Ovary (tissue), 9 donors: ENCODE data around the gene COL23A1. TPM values are rescaled to one million over a fixed set of nuclear protein-coding genes. Genes with fewer than 3 reads are reported as not detected.

Experiments used
- DNase-seq, 5 donors: peaks; one replicate each; pipeline ENCODE4 v3.0.0-alpha.2; 2019 to 2020
- H3K27ac ChIP-seq, 2 donors: fragments of 200-600 bp; one replicate each; pipeline versions ENCODE4 v1.5.1 to v1.8.0; 2019 to 2022
- H3K27me3 ChIP-seq: fragments of 200-600 bp; one replicate; pipeline ENCODE4 v1.8.0; 2022
- H3K36me3 ChIP-seq: fragments of 200-600 bp; sonication (generic); one replicate; pipeline ENCODE4 v1.5.1; 2019
- H3K4me1 ChIP-seq: one replicate; pipeline ENCODE4 v1.8.1; 2013; ENCODE audit warnings: mild to moderate bottlenecking, moderate library complexity; ENCODE audit not compliant: insufficient read depth
- H3K4me3 ChIP-seq: fragments of 200-600 bp; sonication (generic); one replicate; pipeline ENCODE4 v1.5.1; 2017
- H3K9me3 ChIP-seq, 2 donors: fragments of 200-600 bp in 1 of 2; sonication (generic) in 1 of 2; one replicate each; pipeline versions ENCODE4 v1.5.1 to v1.8.1; 2013 to 2019; ENCODE audit warnings: mild to moderate bottlenecking in 1 of 2, moderate library complexity in 1 of 2
- EP300 ChIP-seq: sonication (generic); formaldehyde crosslinking; IDR thresholded peaks from one replicate; pipeline ENCODE4 v1.6.1; 2017; ENCODE audit warnings: antibody characterized with exemption
- POLR2A ChIP-seq: fragments of 450-650 bp; IDR thresholded peaks from one replicate; pipeline ENCODE4 v1.6.1; 2017; ENCODE audit warnings: antibody characterized with exemption, mild to moderate bottlenecking, moderate library complexity
- WGBS, 3 donors: extraction: QIAGEN DNeasy Blood & Tissue Kit in 1 of 3; methylation state at CpG; one replicate each; pipeline versions ENCODE4 v1.1.5 to v1.1.7; 2013 to 2017; 5-methylcytosine and 5-hydroxymethylcytosine counted together
- intact Hi-C, 4 donors: fragments of 100-400 bp; cut with DNase I; formaldehyde crosslinking; loops; one replicate each; pipeline versions ENCODE4 v1.11.0 to v1.15.1; 2022 to 2023
- polyA plus RNA-seq, 2 donors: library from polyadenylated mRNA; stranded (reverse); fragments of 200-250 nt in 1 of 2; fragments of 350-450 nt in 1 of 2; fragmentation: Illumina TruSeq in 1 of 2; extraction: RNeasy Lipid Tissue Mini Kit (QIAGEN cat#74804) in 1 of 2; gene quantifications; one replicate each; pipeline ENCODE4 v1.2.3, GENCODE V29; 2013 to 2014
- total RNA-seq, 7 donors: library from RNA; depleted of rRNA in 2 of 7; stranded (reverse); fragments of >200 nt in 2 of 7; fragmentation: NEBNext Ultra II Directional in 3 of 7; extraction: Animal tissue kit (Norgen Biotek cat#: 25700) in 3 of 7; gene quantifications; one replicate each; pipeline versions ENCODE4 v1.1.0 to v1.2.4, GENCODE V29; 2016 to 2023
- TF ChIP-seq, protein P1 (sequence below), 3 donors: fragments of 450-650 bp in 2 of 3; fragments of 200-600 bp in 1 of 3; IDR thresholded peaks; one replicate each; pipeline versions ENCODE4 v1.5.1 to v1.8.0; 2016 to 2022; ENCODE audit warnings: antibody characterized with exemption in 3 of 3, mild to moderate bottlenecking in 1 of 3
- donor health status: DM: no; HTN: no; CAD: no; lungs with moderate emphysema.
- donor health status: DM: no; HTN: no; CAD: no.
- donor health status: Bipolar disorder and iron deficiency.
- donor health status: DM: yes; HTN: yes; CAD: no.
- donor health status: DM: no; HTN: no; CAD: no.
- donor health status: DM: yes; HTN: yes; CAD: no.

COL23A1 gene
- total and polyA plus RNA-seq, 9 donors, result 0.13 to 0.92 (median 0.39) TPM; not detected in 1

DNA sequence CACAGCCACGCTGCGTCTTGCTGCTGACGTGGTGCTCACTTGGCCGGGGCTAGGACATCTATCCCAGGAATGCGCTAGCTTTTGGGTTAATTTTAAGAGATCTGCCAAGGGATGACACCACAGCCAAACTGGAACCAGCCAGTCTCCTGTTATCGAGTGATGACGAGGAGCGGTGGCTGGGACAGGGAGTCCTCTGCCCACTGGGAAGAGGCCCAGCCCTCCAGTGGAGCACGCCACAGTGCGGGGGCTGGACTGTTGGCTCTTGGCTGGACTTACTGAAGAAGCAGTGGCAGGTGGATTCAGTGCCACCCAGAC lies 302.4 kb downstream of the COL23A1 start:
- Histone ChIP-seq H3K27me3 (no peaks in the 10 kb centered on the region), H3K36me3 (no peaks in the 10 kb centered on the region), H3K9me3 (no peaks in the 10 kb centered on the region), H3K4me3 (no peak overlapping the region), H3K27ac (no peak overlapping the region), H3K4me1 (no peaks in the 10 kb centered on the region)
- DNase-seq, result no peak
- WGBS, 3 donors, result 80 to 89% (median 82%) methylated on average over 10 of the region's 10 CpGs
- intact Hi-C loops, result loop anchor here in 2 of 4 donors (10.0 kb wide), 2 partner anchors 167 to 267 kb away; no protein-coding TSS in a partner anchor
- TF ChIP-seq, protein P1, sequence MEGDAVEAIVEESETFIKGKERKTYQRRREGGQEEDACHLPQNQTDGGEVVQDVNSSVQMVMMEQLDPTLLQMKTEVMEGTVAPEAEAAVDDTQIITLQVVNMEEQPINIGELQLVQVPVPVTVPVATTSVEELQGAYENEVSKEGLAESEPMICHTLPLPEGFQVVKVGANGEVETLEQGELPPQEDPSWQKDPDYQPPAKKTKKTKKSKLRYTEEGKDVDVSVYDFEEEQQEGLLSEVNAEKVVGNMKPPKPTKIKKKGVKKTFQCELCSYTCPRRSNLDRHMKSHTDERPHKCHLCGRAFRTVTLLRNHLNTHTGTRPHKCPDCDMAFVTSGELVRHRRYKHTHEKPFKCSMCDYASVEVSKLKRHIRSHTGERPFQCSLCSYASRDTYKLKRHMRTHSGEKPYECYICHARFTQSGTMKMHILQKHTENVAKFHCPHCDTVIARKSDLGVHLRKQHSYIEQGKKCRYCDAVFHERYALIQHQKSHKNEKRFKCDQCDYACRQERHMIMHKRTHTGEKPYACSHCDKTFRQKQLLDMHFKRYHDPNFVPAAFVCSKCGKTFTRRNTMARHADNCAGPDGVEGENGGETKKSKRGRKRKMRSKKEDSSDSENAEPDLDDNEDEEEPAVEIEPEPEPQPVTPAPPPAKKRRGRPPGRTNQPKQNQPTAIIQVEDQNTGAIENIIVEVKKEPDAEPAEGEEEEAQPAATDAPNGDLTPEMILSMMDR (IDR thresholded peaks at IDR 0.05), result no peak
- no peak for TF ChIP-seq EP300
- TF ChIP-seq POLR2A, result no peak

DNA sequence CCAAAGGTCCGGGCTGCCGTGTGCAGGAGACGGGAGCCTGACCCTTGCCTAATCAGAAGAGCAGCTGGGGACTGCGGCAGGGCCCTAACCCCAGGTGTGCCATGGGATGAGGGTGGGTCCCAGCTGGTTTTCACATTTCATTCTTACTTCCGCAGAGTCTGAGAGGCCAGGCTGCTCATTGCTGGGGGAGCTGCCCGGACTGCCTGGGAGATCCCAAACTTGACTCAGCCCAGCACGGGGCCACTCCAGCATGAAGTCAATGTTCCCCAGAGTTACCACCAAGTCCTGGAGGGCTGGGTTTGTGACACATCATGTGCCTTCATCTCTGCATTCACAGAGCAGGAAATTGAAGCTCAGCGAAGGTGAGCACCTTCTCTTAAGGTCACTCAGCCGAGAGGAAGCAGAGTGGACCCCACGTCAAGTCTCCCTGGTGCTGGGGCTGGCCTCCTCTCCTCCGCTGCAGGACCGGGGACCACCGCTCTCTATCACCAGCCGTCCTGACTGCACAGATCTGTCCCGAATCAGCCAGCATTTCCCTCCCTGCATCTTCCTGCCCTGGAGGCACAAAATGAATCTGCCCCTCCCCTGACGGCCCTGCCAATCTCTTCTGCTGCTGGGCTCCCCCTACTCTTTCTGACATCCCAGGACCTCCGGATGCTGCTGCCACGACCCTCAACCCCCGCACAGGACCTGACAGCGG lies 303.0 kb downstream of the COL23A1 start:
- no peak overlapping the region for H3K27ac ChIP-seq
- WGBS, 3 donors, result 79 to 88% (median 80%) methylated on average over 20 of the region's 20 CpGs
- no peak for DNase-seq
- no peaks in the 10 kb centered on the region for H3K36me3 ChIP-seq
- H3K27me3 ChIP-seq, result no peaks in the 10 kb centered on the region
- intact Hi-C loops, result loop anchor here in 2 of 4 donors (10.0 kb wide), 2 partner anchors 168 to 268 kb away; no protein-coding TSS in a partner anchor
- TF ChIP-seq EP300 (no peak), POLR2A (no peak)
- TF ChIP-seq, protein P1 (IDR thresholded peaks at IDR 0.05), result no peak
- H3K4me3 ChIP-seq, result no peak overlapping the region
- no peaks in the 10 kb centered on the region for H3K4me1 ChIP-seq
- H3K9me3 ChIP-seq, result no peaks in the 10 kb centered on the region

DNA sequence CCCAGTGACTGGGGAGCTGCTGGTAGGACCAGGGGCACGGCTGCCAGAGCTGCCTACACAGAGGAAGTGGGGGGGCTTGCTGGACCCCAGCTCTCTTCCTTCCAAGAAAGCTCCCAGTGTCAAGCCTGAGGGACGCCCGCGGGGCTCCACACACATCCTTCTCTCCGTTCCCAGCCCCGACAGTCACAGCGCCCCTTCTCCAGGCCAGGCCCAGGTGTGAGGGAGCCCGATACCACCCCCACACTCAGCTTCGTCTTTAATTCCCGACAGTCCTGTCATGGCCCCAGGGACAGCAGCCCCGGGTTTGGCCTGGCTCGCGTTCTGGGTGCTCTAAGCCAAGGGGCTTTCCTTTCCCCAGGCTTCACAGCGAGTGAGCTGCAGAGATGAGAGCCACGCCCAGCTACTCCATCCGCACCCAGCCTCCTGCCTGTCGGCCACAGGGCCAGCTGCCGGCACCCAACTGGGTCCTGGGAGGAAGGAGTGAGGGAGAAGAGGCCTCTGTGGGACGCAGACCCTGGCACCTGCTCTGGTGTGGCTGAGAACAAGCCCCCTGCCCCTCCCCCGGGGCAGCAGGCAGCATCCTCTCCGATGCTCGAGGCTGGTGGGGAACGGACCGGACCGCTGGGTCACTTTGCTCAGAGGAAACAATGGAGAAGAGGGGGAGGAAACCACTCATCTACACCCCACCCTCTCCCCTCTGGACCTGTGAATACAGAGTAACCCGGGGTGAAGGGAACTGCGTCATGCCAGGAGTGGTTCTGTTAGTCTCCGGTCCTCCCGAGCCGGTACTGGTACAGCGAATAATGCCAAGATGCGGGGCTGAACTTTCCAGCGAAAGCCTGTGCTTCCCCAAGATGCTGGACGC lies 303.7 kb downstream of the COL23A1 start:
- 88 to 89% (median 89%) methylated on average over 30 to 34 of the region's 34 CpGs for WGBS, 3 donors
- Histone ChIP-seq H3K4me3 (no peak overlapping the region), H3K9me3 (no peaks in the 10 kb centered on the region), H3K27me3 (no peaks in the 10 kb centered on the region), H3K4me1 (no peaks in the 10 kb centered on the region), H3K36me3 (no peaks in the 10 kb centered on the region), H3K27ac (no peak overlapping the region)
- TF ChIP-seq, protein P1 (IDR thresholded peaks at IDR 0.05), result no peak
- TF ChIP-seq POLR2A, result no peak
- intact Hi-C loops, result loop anchor here in 2 of 4 donors (10.0 kb wide), 2 partner anchors 168 to 268 kb away; no protein-coding TSS in a partner anchor
- no peak for DNase-seq

DNA sequence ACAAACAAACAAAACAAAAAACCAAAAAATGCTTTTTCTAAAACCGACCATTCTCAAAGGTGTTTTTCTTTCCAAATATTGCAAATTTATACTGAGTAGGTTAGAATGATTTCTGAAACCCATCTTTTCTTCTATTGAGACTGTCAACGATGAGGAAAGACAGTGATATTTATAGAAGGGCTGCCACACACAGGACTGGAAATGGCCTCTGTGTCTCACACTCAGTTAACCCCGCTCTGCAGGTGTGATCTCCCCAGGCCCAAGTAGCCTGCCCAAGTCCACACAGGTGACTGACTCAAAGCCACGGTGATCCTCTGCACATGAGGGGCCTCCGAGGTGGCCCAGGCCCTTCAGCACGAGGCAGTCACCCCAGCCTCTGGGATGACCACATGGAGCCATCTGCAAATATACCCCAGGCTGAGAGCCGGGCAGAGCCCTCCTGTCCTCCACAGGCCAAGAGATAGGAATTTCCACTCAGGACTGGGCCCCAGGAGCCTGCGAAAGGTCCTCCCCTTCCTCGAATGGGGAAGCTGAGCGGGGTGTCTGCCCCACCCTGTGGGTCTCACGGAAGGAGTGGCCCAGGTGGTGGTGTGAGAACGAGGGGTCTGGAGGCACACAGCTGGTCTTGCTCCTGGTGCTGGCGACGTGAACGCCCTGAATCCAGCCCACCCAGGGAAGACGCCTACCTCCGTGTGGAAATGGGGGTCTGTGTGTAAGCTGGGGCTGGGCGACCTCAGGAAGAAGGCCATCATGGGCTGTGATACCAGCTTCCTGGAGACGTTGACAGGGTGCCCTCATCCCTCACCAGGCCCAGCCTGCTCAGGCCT lies 304.6 kb downstream of the COL23A1 start:
- Histone ChIP-seq H3K27ac (no peak overlapping the region), H3K4me1 (no peaks in the 10 kb centered on the region), H3K36me3 (no peaks in the 10 kb centered on the region), H3K27me3 (no peaks in the 10 kb centered on the region), H3K9me3 (no peaks in the 10 kb centered on the region), H3K4me3 (no peak overlapping the region)
- WGBS, 3 donors, result 83 to 89% (median 83%) methylated on average over 19 of the region's 19 CpGs
- no peak for DNase-seq
- no peak for TF ChIP-seq POLR2A
- TF ChIP-seq, protein P1 (IDR thresholded peaks at IDR 0.05), result no peak
- TF ChIP-seq EP300, result no peak
- intact Hi-C loops, result loop anchor here in 2 of 4 donors (10.0 kb wide), 2 partner anchors 169 to 269 kb away; no protein-coding TSS in a partner anchor
